H1 (cell line): Measurements from ENCODE around the gene HMGB1. TPM values are rescaled to one million over a fixed set of nuclear protein-coding genes. Genes with fewer than 3 reads are reported as not detected.

Experiments
- CTCF ChIA-PET: fragments of 300-600 bp; sonication (Branson Sonifier 250); formaldehyde crosslinking; loops from one replicate; lab custom pipeline; 2021; ENCODE audit not compliant: partially characterized antibody; lab: Charles Lee
- POLR2A ChIA-PET: fragments of 300-600 bp; sonication (Branson Sonifier 250); formaldehyde crosslinking; loops from one replicate; lab custom pipeline; 2021; ENCODE audit warnings: inconsistent platforms; ENCODE audit not compliant: partially characterized antibody; lab: Charles Lee
- DNase-seq, 2 experiments: peaks; one replicate each; pipeline versions ENCODE4 v3.0.0 to v3.0.0-alpha.2; 2010 to 2022; ENCODE audit warnings: low spot score in 2 of 2, low read depth in 1 of 2, mixed read lengths in 1 of 2
- FAIRE-seq: peaks from 2 replicates; lab custom pipeline; 2011; peaks lifted over from hg19 to GRCh38; lab: Jason Lieb, UNC
- H2AFZ ChIP-seq: 2 replicates; pipeline ENCODE4 v1.8.1; 2012; ENCODE audit warnings: low read length, inconsistent platforms
- H2AK5ac ChIP-seq: 2 replicates; pipeline ENCODE4 v1.6.1; 2013; ENCODE audit warnings: low read depth, low read length
- H2BK120ac ChIP-seq: replicated peaks from 2 replicates; pipeline ENCODE3; 2013; ENCODE audit warnings: low read depth, low read length, inconsistent platforms
- H2BK12ac ChIP-seq: 2 replicates; pipeline ENCODE4 v1.6.1; 2013; ENCODE audit warnings: low read depth, low read length
- H2BK15ac ChIP-seq: 2 replicates; pipeline ENCODE4 v1.6.1; 2013; ENCODE audit warnings: low read length
- H2BK20ac ChIP-seq: 2 replicates; pipeline ENCODE4 v1.6.1; 2013; ENCODE audit warnings: low read length
- H2BK5ac ChIP-seq: 2 replicates; pipeline ENCODE4 v1.6.1; 2013; ENCODE audit warnings: low read depth, low read length
- H3K14ac ChIP-seq: 2 replicates; pipeline ENCODE4 v1.6.1; 2013; ENCODE audit warnings: inconsistent platforms; ENCODE audit not compliant: insufficient read length
- H3K18ac ChIP-seq: 2 replicates; pipeline ENCODE4 v1.6.1; 2013; ENCODE audit warnings: low read length; ENCODE audit errors: extremely low read depth
- H3K23ac ChIP-seq: 2 replicates; pipeline ENCODE4 v1.6.1; 2013; ENCODE audit warnings: inconsistent platforms; ENCODE audit not compliant: insufficient read length
- H3K23me2 ChIP-seq: 2 replicates; pipeline ENCODE4 v1.6.1; 2013; ENCODE audit warnings: low read depth, low read length
- H3K27ac ChIP-seq: 2 replicates; pipeline ENCODE4 v1.6.1; 2011; ENCODE audit warnings: low read depth, low read length, inconsistent platforms
- H3K27me3 ChIP-seq, 4 experiments: replicated peaks in 1 of 4; 1 replicate in 1 of 4; 2 replicates in 3 of 4; pipeline versions ENCODE4 v1.6.1 to v1.8.1; 2011 to 2013; ENCODE audit warnings: low read length in 3 of 4, mild to moderate bottlenecking in 3 of 4, inconsistent platforms in 2 of 4, mixed read lengths in 2 of 4, moderate library complexity in 1 of 4; ENCODE audit not compliant: control insufficient read depth in 3 of 4, insufficient read depth in 3 of 4; ENCODE audit errors: extremely low read depth in 1 of 4
- H3K36me3 ChIP-seq, 4 experiments: 2 replicates each; pipeline versions ENCODE4 v1.6.1 to v1.8.1; 2011 to 2013; ENCODE audit warnings: mild to moderate bottlenecking in 4 of 4, low read length in 3 of 4, moderate library complexity in 2 of 4, control low read depth in 1 of 4, inconsistent platforms in 1 of 4; ENCODE audit not compliant: insufficient read depth in 4 of 4, control insufficient read depth in 2 of 4
- H3K4ac ChIP-seq: replicated peaks from 2 replicates; pipeline ENCODE3; 2013; ENCODE audit warnings: low read length, low read depth, mixed read lengths, inconsistent platforms; ENCODE audit not compliant: insufficient read length
- H3K4me1 ChIP-seq, 4 experiments: replicated peaks in 1 of 4; 1 replicate in 1 of 4; 2 replicates in 3 of 4; pipeline versions ENCODE4 v1.6.1 to v1.8.1; 2011 to 2013; ENCODE audit warnings: low read length in 3 of 4, inconsistent platforms in 2 of 4, mixed read lengths in 1 of 4; ENCODE audit not compliant: insufficient read depth in 4 of 4, control insufficient read depth in 3 of 4
- H3K4me2 ChIP-seq, 2 experiments: 2 replicates each; pipeline versions ENCODE4 v1.6.1 to v1.8.1; 2011 to 2013; ENCODE audit warnings: low read depth in 2 of 2, low read length in 2 of 2, control low read depth in 1 of 2, inconsistent platforms in 1 of 2, mild to moderate bottlenecking in 1 of 2; ENCODE audit not compliant: insufficient read depth in 1 of 2
- H3K4me3 ChIP-seq, 4 experiments: fragments of 200-600, 300-600 bp in 1 of 4; sonication (generic), shearing (Covaris generic), sonication (Bioruptor Twin) in 1 of 4; 2 replicates each; pipeline versions ENCODE4 v1.5.1 to v1.8.1; 2011 to 2016; ENCODE audit warnings: low read length in 4 of 4, low read depth in 3 of 4, control low read depth in 2 of 4, inconsistent platforms in 2 of 4, mild to moderate bottlenecking in 2 of 4, mixed read lengths in 1 of 4, moderate library complexity in 1 of 4; ENCODE audit not compliant: insufficient read depth in 2 of 4; ENCODE audit errors: extremely low read depth in 1 of 4
- H3K56ac ChIP-seq: replicated peaks from 2 replicates; pipeline ENCODE3; 2013; ENCODE audit warnings: low read depth, mild to moderate bottlenecking, mixed read lengths, low read length, inconsistent platforms; ENCODE audit not compliant: insufficient read length
- H3K79me1 ChIP-seq: 2 replicates; pipeline ENCODE4 v1.6.1; 2013; ENCODE audit warnings: low read depth, low read length, control low read depth
- H3K79me2 ChIP-seq, 2 experiments: 2 replicates each; pipeline versions ENCODE4 v1.6.1 to v1.8.1; 2012 to 2013; ENCODE audit warnings: low read length in 2 of 2, mild to moderate bottlenecking in 2 of 2, inconsistent platforms in 1 of 2; ENCODE audit not compliant: insufficient read depth in 2 of 2, control insufficient read depth in 1 of 2
- H3K9ac ChIP-seq, 4 experiments: replicated peaks in 1 of 4; 1 replicate in 1 of 4; 2 replicates in 3 of 4; pipeline versions ENCODE4 v1.6.1 to v1.8.1; 2011 to 2013; ENCODE audit warnings: low read depth in 3 of 4, low read length in 3 of 4, control low read depth in 2 of 4, mild to moderate bottlenecking in 2 of 4, moderate library complexity in 2 of 4, inconsistent platforms in 1 of 4; ENCODE audit errors: extremely low read depth in 1 of 4
- H3K9me3 ChIP-seq, 2 experiments: 2 replicates each; pipeline versions ENCODE4 v1.6.1 to v1.8.1; 2012 to 2013; ENCODE audit warnings: mild to moderate bottlenecking in 2 of 2, moderate library complexity in 2 of 2, control low read depth in 1 of 2, inconsistent platforms in 1 of 2, low read depth in 1 of 2, low read length in 1 of 2, mixed read lengths in 1 of 2; ENCODE audit not compliant: insufficient read depth in 2 of 2
- H4K20me1 ChIP-seq, 2 experiments: replicated peaks in 1 of 2; 2 replicates each; pipeline versions ENCODE3 to v1.8.1; 2011 to 2013; ENCODE audit warnings: inconsistent platforms in 2 of 2, low read length in 2 of 2, mild to moderate bottlenecking in 1 of 2; ENCODE audit not compliant: insufficient read depth in 2 of 2, control insufficient read depth in 1 of 2
- H4K5ac ChIP-seq: 2 replicates; pipeline ENCODE4 v1.6.1; 2013; ENCODE audit warnings: low read length, low read depth, mixed read lengths, inconsistent platforms; ENCODE audit not compliant: insufficient read length
- H4K8ac ChIP-seq: 2 replicates; pipeline ENCODE4 v1.8.0; 2013; ENCODE audit warnings: mild to moderate bottlenecking, moderate library complexity, low read length, inconsistent platforms; ENCODE audit not compliant: insufficient read depth; ENCODE audit errors: extremely low read depth
- H4K91ac ChIP-seq: replicated peaks from 2 replicates; pipeline ENCODE3; 2013; ENCODE audit warnings: low read length, mixed read lengths, inconsistent platforms; ENCODE audit not compliant: insufficient read length
- FOSL1 ChIP-seq: IDR thresholded peaks from 2 replicates; pipeline ENCODE4 v1.6.1; 2011; ENCODE audit warnings: mild to moderate bottlenecking, low read depth, low read length, moderate library complexity; ENCODE audit not compliant: insufficient read depth
- RXRA ChIP-seq: IDR thresholded peaks from 2 replicates; pipeline ENCODE4 v1.6.1; 2011; ENCODE audit warnings: low read depth, mild to moderate bottlenecking, low read length, moderate library complexity; ENCODE audit not compliant: insufficient read depth
- SUZ12 ChIP-seq: fragments of 200-600 bp; sonication (generic); IDR thresholded peaks from 2 replicates; pipeline ENCODE4 v1.6.1; 2012; ENCODE audit warnings: mild to moderate bottlenecking, inconsistent platforms, low read length, moderate library complexity, mixed read lengths
- WGBS, 2 experiments: shearing (Covaris generic) in 1 of 2; methylation state at CpG; one replicate each; pipeline versions ENCODE4 v1.1.6 to v1.1.7; 2013 to 2015; ENCODE audit warnings: low lambda C conversion rate in 2 of 2, mixed read lengths in 2 of 2, inconsistent platforms in 1 of 2, low coverage in 1 of 2, missing lambda C conversion rate in 1 of 2; ENCODE audit not compliant: insufficient replicate concordance in 2 of 2, insufficient coverage in 1 of 2, insufficient read length in 1 of 2; ENCODE audit errors: extremely low coverage in 1 of 2, missing lambda C conversion rate in 1 of 2; 5-methylcytosine and 5-hydroxymethylcytosine counted together
- polyA plus RNA-seq, 7 experiments: library from polyadenylated mRNA; depleted of rRNA in 3 of 7; stranded (reverse) in 5 of 7; unstranded in 2 of 7; fragments of >200 nt in 5 of 7; fragments of 200-250 nt in 2 of 7; gene quantifications; 1 replicate in 5 of 7; 2 replicates in 1 of 7; 4 replicates in 1 of 7; pipeline versions ENCODE4 v1.2.1 to v1.2.3, GENCODE V29; 2011 to 2013; ENCODE audit warnings: missing spikeins in 2 of 7, mixed read lengths in 2 of 7
- total RNA-seq: library from RNA; stranded (reverse); fragmentation: NEBNext Ultra II Directional; extraction: Animal tissue kit (Norgen Biotek cat#: 25700); gene quantifications from 2 replicates; pipeline ENCODE4 v1.2.1, GENCODE V29; 2021

Gene HMGB1
- total and polyA plus RNA-seq, 2 of the 8 experiments (the other 6 are each of a cell fraction or from before 2014, with no cell fraction given): 123 to 776 TPM

- Histone ChIP-seq H2AK5ac (no peak overlapping the region), H3K23me2 (no peaks in the 10 kb centered on the region), H3K79me1 (no peaks in the 10 kb centered on the region), H2BK15ac (no peak overlapping the region; the same call in 1 of the 2 replicates), H3K14ac (no peak overlapping the region), H4K20me1 (no peaks in the 10 kb centered on the region), H2BK5ac (no peak overlapping the region), H2BK12ac (no peak overlapping the region), H3K4me3 (no peak overlapping the region), H3K79me2 (no peaks in the 10 kb centered on the region), H3K9ac (no peak overlapping the region; a peak in 1 of 7 replicates), H2BK120ac (no peak overlapping the region), H4K5ac (no peak overlapping the region), H3K27ac (no peak overlapping the region), H3K4me2 (no peak overlapping the region), H3K4ac (no peak overlapping the region), H2BK20ac (no peak overlapping the region), H3K36me3 (no peaks in the 10 kb centered on the region), H2AFZ (no peak overlapping the region), H3K9me3 (no peaks in the 10 kb centered on the region), H4K91ac (no peak overlapping the region), H3K4me1 (no peaks in the 10 kb centered on the region), H4K8ac (no peak overlapping the region), H3K23ac (no peak overlapping the region), H3K27me3 (no peaks in the 10 kb centered on the region), H3K18ac (no peak overlapping the region), H3K56ac (no peak overlapping the region)
- FAIRE-seq (no peak), DNase-seq (peak in 1 of 2 experiments; percentile 7)
- TF ChIP-seq FOSL1 (no peak), RXRA (no peak), SUZ12 (no peak)
- WGBS, 2 experiments: 98% methylated on average over 8 of the region's 8 CpGs; no CpG with 5 or more reads in 1 of the 2 experiments
- ChIA-PET CTCF (interaction anchor here (0.8 kb wide), 1 partner anchor 39 kb away, joined by 4 read pairs; no protein-coding TSS in a partner anchor), POLR2A (interaction anchor here (0.7 kb wide), 1 partner anchor 11 kb away, joined by 3 read pairs; no protein-coding TSS in a partner anchor)
Observed at GRCh38 chr13:30437177-30437576, 28.6 kb downstream of the HMGB1 start.
